HG03565 (cell line): ENCODE measurements around the gene CCNC.

Source experiments
- ATAC-seq: cut with Tn5 transposase; IDR thresholded peaks from one replicate; pipeline ENCODE4 v1.9.1; 2021; ENCODE audit warnings: mild to moderate bottlenecking, moderate library complexity; ENCODE audit not compliant: unreplicated experiment

The CCNC gene

GRCh38 chr6:99568103-99568933 lies at the start of gene CCNC:
TSS of gene CCNC (minus strand) at chr6:99568660. CDS start at chr6:99568527, 133 bp downstream.
- peak; percentile 97 for ATAC-seq

GRCh38 chr6:99617131-99617530 lies 48.7 kb upstream of the CCNC start:
- no peak for ATAC-seq

GRCh38 chr6:99614430-99615186 lies 46.1 kb upstream of the CCNC start:
- ATAC-seq: no peak

- ATAC-seq: peak; percentile 26
These were observed 45.4 kb upstream of the CCNC start for GRCh38 chr6:99613705-99614429.

GRCh38 chr6:99613409-99613704 lies 44.9 kb upstream of the CCNC start:
- peak; percentile 36 for ATAC-seq

- no peak for ATAC-seq
These were observed 44.3 kb upstream of the CCNC start for GRCh38 chr6:99612551-99613408.

- ATAC-seq: peak; percentile 79
These were observed 42.7 kb upstream of the CCNC start for GRCh38 chr6:99611148-99611547.

- ATAC-seq: no peak
These were observed 41.5 kb upstream of the CCNC start for GRCh38 chr6:99609905-99610489.

- ATAC-seq: no peak
These were observed 40.5 kb upstream of the CCNC start for GRCh38 chr6:99608886-99609482.

- ATAC-seq: no peak
These were observed 39.8 kb upstream of the CCNC start for GRCh38 chr6:99608059-99608885.

GRCh38 chr6:99607416-99608036 lies 39.1 kb upstream of the CCNC start:
- no peak for ATAC-seq

- no peak for ATAC-seq
These were observed 38.4 kb upstream of the CCNC start, which contains the start of gene PRDM13 for GRCh38 chr6:99606656-99607415. TSS of gene PRDM13 (plus strand) at chr6:99606833. CDS start at chr6:99607035, 202 bp downstream.

- ATAC-seq: no peak
These were observed 37.6 kb upstream of the CCNC start for GRCh38 chr6:99605911-99606655.

GRCh38 chr6:99605074-99605734 lies 36.7 kb upstream of the CCNC start:
- ATAC-seq: no peak

- no peak for ATAC-seq
These were observed 36.0 kb upstream of the CCNC start for GRCh38 chr6:99604166-99605073.
